ENCODE measurements around the gene SKAP1. TPM values are rescaled to one million over a fixed set of nuclear protein-coding genes. Genes with fewer than 3 reads are reported as not detected.
A peak's percentile ranks its signal among the peaks of the same experiment; 100 is the strongest.
"Not testable (repeated sequence)": the region's sequence is repeated elsewhere in the genome, so short reads cannot be mapped to it uniquely, and the experiment has no call there.

Gene SKAP1
- total RNA-seq, 1 experiment from 2014 or later, result not detected

GRCh38 chr17:48246612-48247011 lies 183.4 kb downstream of the SKAP1 start:
- intact Hi-C loops (cut with micrococcal nuclease), result no loop called here

GRCh38 chr17:48245465-48246033 lies 184.5 kb downstream of the SKAP1 start:
- DNase-seq (ENCODE audit: unreplicated experiment); H3K4me1 Mint-ChIP-seq (ENCODE audit: insufficient read depth, unreplicated experiment); BruUV-seq (replicated peaks); H3K27me3 Mint-ChIP-seq (ENCODE audit: insufficient read depth, unreplicated experiment); H3K36me3 Mint-ChIP-seq (ENCODE audit: insufficient read depth, unreplicated experiment); H3K9me3 Mint-ChIP-seq (ENCODE audit: unreplicated experiment); H3K27ac Mint-ChIP-seq (ENCODE audit: low read depth, unreplicated experiment); intact Hi-C loops (cut with micrococcal nuclease); H3K4me3 Mint-ChIP-seq (ENCODE audit: unreplicated experiment): not testable (repeated sequence)
- CTCF ChIA-PET, result interaction anchor here (0.7 kb wide), 1 partner anchor 165 kb away, joined by 3 read pairs; no protein-coding TSS in a partner anchor
- POLR2A ChIA-PET, result interaction anchor here (0.9 kb wide), 1 partner anchor 22 kb away, joined by 3 read pairs; no protein-coding TSS in a partner anchor

More at GRCh38 chr17:48246612-48247011, 183.4 kb downstream of the SKAP1 start:
- Mint-ChIP-seq H3K36me3 (ENCODE audit: insufficient read depth, unreplicated experiment) (no peaks in the 10 kb centered on the region), H3K4me3 (ENCODE audit: unreplicated experiment) (no peak overlapping the region), H3K27ac (ENCODE audit: low read depth, unreplicated experiment) (no peak overlapping the region), H3K4me1 (ENCODE audit: insufficient read depth, unreplicated experiment) (no peaks in the 10 kb centered on the region), H3K9me3 (ENCODE audit: unreplicated experiment) (no peaks in the 10 kb centered on the region), H3K27me3 (ENCODE audit: insufficient read depth, unreplicated experiment) (peaks cover 1% of the 10 kb centered on the region)
- CTCF ChIA-PET, result interaction anchor here (0.6 to 1.3 kb wide), 4 partner anchors 13 to 348 kb away, joined by 3 to 4 read pairs (median 4); no protein-coding TSS in a partner anchor
- POLR2A ChIA-PET, result interaction anchor here (0.9 kb wide), 1 partner anchor 11 kb away, joined by 3 read pairs; no protein-coding TSS in a partner anchor
- no peak for DNase-seq (ENCODE audit: unreplicated experiment)
- BruUV-seq (replicated peaks), result no TSS peak
- no peak for TF ChIP-seq CTCF (IDR thresholded peaks at IDR 0.05; ENCODE audit: unreplicated experiment)

GRCh38 chr17:48244814-48245213 lies 185.2 kb downstream of the SKAP1 start:
- no peak for TF ChIP-seq CTCF (IDR thresholded peaks at IDR 0.05; ENCODE audit: unreplicated experiment)
- intact Hi-C loops (cut with micrococcal nuclease), result no loop called here
- BruUV-seq (replicated peaks), result no TSS peak
- ChIA-PET POLR2A (interaction anchor here (0.7 to 0.9 kb wide), 2 partner anchors 21 to 137 kb away, joined by 3 read pairs; no protein-coding TSS in a partner anchor), CTCF (no interaction called here)
- H3K27ac Mint-ChIP-seq (ENCODE audit: low read depth, unreplicated experiment), result no peak overlapping the region
- DNase-seq (ENCODE audit: unreplicated experiment), result peak; percentile 13
- no peaks in the 10 kb centered on the region for H3K4me1 Mint-ChIP-seq (ENCODE audit: insufficient read depth, unreplicated experiment)
- no peak overlapping the region for H3K4me3 Mint-ChIP-seq (ENCODE audit: unreplicated experiment)
- H3K9me3 Mint-ChIP-seq (ENCODE audit: unreplicated experiment), result no peaks in the 10 kb centered on the region
- no peaks in the 10 kb centered on the region for H3K36me3 Mint-ChIP-seq (ENCODE audit: insufficient read depth, unreplicated experiment)
- no peaks in the 10 kb centered on the region for H3K27me3 Mint-ChIP-seq (ENCODE audit: insufficient read depth, unreplicated experiment)

GRCh38 chr17:48244121-48244711 lies 185.8 kb downstream of the SKAP1 start:
- ChIA-PET CTCF (interaction anchor here (0.8 to 1.2 kb wide), 2 partner anchors 21 to 26 kb away, joined by 4 to 5 read pairs; no protein-coding TSS in a partner anchor), POLR2A (interaction anchor here (0.9 kb wide), 1 partner anchor 21 kb away, joined by 3 read pairs; no protein-coding TSS in a partner anchor)
- BruUV-seq (replicated peaks), result no TSS peak
- no peak for TF ChIP-seq CTCF (IDR thresholded peaks at IDR 0.05; ENCODE audit: unreplicated experiment)
- intact Hi-C loops (cut with micrococcal nuclease), result no loop called here
- DNase-seq (ENCODE audit: unreplicated experiment), result no peak
- no peak overlapping the region for H3K4me3 Mint-ChIP-seq (ENCODE audit: unreplicated experiment)
- H3K9me3 Mint-ChIP-seq (ENCODE audit: unreplicated experiment), result no peaks in the 10 kb centered on the region
- H3K36me3 Mint-ChIP-seq (ENCODE audit: insufficient read depth, unreplicated experiment), result no peaks in the 10 kb centered on the region
- H3K27me3 Mint-ChIP-seq (ENCODE audit: insufficient read depth, unreplicated experiment), result no peaks in the 10 kb centered on the region
- no peaks in the 10 kb centered on the region for H3K4me1 Mint-ChIP-seq (ENCODE audit: insufficient read depth, unreplicated experiment)
- H3K27ac Mint-ChIP-seq (ENCODE audit: low read depth, unreplicated experiment), result no peak overlapping the region

Data from MCF 10A (cell line).